NCI-H1092 (cell line): ENCODE measurements around the gene ELMO1.

Source experiments
- DNase-seq: peaks from one replicate; lab custom pipeline; 2025; lab: John Stamatoyannopoulos, UW

ELMO1 gene

DNA sequence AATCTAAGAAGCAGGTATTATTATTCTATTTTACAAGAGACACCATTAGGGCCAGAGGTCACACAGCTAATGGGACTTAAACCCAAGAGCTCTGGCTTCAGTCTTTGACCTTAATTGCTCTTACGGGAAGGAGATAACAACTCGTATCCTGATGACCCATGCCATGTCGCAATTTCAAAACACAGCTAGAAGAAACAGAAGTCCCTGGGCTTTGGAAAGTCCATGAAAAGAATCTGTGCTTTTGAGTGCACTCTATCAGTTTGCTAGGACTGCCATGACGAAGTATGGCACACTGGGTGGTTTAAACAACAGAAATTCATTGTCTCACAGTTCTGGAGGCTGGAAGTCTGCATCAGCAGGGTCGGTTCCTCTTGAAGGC, 476.5 kb downstream of the ELMO1 start:
- no peak for DNase-seq

DNA sequence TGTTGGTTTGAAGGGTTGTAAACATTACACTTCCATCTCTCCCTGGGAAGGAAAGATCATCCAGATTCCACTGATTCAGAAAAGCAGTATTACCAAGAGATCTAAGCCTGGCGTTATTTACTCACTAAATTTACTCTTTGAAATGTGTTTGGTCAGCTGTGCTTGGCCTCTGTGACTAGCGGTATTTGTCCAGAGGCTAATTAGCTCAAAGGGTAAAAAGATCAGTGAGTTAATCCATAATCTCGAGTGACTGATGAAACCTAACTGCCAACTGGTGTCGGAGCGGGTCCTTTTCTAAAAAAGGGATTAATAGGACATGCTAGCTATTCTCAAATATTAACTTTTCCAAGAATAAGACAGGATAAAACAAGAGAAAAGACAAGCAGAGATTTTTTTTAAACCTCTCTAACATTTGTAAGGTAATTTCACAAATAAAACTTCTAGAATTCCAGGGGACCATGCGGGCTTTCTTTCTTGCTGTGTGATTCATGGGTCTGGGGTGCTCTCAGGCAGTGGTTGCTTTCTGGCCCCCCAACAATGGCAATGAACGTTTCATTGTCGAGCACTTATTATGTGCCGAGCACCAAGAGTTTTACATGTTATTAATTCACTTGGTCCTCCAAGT, 477.0 kb downstream of the ELMO1 start:
- DNase-seq = peak; percentile 74

DNA sequence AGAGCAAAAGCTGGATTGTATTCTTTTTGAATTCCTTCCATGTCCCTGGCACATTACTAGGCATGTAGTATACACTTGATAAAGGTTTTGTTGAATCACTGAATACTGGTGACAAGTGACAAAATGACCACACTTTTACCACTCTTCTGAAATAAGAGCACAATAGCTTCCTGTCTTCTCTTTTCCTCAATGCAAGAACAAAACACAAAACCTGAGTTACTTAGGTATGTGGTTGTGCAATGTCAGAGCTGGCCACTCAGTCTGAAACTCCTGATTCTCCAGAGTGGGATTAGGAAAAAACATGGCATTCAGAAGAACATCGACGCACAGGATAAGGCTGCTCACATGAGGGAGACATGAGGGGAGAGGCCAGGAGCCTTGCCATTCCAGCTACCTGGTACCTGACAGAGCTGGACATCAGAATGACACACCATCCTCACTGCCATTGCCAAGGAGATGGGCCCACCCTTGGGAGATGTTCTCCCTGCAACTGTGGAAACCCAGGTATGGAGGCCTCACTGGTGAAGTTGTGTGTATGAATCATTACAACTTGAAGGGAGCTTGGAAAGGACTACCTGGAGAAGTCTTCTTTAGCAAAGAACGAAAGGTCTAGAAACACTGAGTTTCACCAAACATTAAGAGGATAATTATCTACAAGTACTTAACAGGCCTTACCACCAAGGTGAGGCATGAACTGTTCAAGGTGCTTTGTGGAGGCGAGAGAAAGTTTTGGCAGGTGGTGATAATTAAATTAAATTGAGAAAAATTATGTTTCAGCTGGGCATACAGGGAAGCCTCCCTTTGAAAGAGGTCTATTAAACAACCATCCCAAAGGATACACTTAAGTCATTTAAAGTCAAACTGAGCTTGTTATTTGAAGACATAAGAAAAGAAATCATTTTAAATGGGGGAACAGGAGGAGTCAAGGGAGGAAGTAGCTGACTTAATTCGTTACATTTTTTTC, 477.8 kb downstream of the ELMO1 start:
- no peak for DNase-seq

DNA sequence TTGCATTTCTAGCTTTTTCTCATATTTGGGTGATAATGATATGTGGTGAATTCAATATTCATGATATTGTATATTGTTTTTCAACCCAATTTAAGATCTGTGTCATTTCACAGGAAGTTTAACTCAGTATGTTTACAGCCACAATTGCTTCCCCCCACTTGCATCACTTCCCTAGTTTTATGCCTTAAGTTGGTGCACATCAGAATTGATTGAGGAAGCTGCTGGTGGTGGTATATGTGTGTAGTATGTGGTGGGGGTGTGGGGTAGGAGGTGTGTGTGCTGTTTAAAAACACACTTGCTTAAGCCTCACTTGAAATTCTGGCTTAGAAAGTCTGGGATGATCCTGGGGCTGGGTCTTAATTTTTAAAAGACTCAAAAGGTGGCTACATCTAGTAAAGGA, 479.3 kb downstream of the ELMO1 start:
- no peak for DNase-seq

DNA sequence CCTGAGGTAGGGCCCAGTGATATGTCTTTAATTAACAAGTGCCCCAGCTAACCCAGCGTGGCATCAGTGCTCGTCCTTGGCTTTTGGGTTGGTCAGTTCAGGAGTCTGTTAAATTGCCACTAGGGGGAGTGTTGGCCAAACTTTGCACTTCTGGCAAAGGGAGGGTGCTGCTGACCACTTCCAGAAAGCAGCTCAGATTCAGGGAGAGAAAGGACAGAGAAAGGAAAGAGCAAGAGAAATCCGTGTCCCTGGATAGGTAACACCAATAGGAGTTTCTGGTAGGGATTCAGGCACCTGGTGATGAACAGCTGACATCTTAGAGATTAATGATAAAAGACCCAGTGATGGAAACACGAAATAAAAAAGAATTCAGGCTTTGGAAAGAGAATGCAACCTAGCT, 481.3 kb downstream of the ELMO1 start:
- DNase-seq = peak; percentile 16

DNA sequence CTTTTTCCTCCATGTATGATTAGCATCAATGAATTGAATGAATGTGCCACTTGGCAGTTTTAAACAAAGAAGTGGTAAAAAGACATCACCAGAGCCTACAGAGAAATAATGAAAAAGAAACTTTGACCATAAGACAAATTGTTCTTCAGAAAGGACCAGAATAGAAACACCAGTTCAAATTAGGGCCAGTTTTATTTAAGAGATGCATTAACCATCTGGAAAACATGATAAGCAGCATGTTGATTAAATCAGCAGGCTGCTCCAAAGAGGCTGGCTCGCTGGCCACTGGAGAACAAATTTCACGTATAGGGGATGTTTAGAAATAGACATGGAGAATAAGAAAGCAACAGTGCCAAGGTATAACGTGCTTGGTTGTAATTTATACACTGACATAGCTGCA, 482.0 kb downstream of the ELMO1 start:
- no peak for DNase-seq

DNA sequence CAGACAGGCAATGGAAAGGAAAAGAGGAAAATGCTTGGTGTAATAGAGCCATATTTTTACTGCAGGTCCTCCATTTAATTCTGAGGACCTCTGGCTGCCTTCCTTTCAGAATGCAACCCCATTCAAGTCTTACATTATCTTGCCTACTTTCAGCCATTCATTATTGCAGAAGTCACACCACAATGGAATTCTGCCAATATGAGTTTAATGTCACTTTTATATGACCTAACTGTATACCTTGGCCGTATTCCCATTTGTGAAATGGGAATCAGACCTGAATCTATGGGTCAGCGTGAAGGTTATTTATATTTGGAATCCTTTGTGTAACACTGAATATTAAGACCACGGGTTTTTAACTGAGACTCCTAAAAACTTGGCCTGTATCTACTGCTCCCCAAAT, 482.6 kb downstream of the ELMO1 start:
- peak; percentile 33 for DNase-seq

DNA sequence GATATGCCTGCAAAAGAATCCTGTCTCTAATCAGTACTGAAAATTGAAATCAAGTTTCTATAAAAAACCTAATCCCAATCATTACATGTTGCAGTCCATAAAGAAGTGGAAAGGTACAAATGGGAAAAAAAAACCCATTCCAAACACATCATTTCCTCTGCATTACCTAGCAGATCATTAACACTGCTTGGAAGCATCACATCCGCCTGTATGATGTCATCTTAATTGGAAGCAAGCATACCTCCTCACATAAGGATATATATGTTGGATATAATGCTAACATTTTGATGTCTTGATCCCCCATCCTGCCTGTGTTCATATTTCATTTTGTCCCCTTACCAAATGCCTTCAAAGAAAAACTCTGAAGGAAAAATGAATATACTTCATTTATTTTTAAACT, 483.0 kb downstream of the ELMO1 start:
- DNase-seq = no peak

DNA sequence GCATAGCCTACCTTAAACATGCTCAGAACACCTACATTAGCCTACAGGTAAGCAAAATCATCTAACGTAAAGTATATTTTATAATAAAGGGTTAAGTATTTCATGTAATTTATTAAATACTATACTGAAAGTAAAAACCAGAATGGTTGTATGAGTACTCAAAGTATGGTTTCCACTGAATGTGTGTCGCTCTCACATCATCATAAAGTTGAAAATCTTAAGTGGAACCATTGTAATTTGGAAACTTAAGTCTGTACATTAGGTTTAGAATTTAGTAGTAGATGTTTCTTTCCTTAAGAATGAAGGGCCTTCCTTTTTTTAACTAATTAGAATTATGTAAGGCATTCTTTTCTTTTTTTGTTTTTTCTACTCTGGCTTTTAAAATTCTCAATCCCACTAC, 484.4 kb downstream of the ELMO1 start:
- no peak for DNase-seq

DNA sequence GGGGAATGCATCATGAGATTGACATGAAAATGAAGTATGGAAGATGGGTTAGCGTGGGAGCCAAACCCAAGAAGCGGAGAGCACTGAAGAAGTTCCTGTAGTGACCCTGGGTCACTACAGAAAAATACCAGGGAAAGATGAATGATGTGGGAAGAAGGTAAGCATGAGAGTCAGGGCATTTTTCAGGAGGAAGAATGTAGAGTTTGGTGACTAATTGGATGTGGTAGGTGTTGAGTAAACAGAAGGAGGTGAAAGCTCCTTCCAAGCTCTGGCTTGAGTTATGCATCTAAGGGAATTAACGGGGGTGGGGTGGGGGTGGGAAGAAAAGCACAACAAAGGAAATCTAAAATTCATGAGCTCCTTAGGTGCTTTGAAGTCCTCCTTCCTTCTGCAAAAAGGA, 486.3 kb downstream of the ELMO1 start:
- no peak for DNase-seq

DNA sequence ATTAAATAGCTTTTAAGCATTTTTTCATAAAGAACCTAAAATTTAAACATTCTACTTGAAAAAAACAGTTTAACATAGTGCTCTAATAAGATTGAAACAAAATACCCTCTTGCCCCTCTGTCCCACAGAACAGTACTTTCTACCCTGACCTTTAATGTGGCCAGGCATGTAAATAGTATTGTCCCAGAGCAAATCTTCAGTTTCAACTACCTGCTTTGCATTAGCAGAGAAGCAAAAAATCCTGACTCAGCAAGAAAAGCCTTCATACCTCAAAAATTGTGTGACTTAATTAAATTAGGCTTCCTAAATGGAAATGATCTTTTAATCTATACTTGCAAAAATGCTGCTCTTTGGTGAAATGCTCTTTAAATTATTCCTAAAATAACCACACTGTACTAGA, 487.0 kb downstream of the ELMO1 start:
- DNase-seq = no peak

DNA sequence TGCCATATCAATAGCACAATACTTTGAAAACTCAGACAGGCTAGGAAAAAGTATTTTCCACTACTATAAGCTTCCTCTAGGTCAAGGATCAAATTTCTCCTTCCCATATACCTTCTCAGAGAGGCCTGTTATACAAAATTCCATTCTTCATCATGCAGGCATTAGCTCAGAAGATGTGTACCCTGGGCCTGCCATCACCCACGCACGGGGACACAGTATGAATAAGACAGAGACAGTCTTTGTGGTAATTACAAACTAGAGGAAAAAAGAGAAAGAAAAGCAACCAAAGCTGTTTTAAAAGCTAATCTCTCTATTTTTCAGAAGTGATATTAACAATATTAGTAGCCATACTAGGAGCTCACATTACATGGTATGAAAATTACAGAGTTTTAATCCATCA, 487.6 kb downstream of the ELMO1 start:
- no peak for DNase-seq

DNA sequence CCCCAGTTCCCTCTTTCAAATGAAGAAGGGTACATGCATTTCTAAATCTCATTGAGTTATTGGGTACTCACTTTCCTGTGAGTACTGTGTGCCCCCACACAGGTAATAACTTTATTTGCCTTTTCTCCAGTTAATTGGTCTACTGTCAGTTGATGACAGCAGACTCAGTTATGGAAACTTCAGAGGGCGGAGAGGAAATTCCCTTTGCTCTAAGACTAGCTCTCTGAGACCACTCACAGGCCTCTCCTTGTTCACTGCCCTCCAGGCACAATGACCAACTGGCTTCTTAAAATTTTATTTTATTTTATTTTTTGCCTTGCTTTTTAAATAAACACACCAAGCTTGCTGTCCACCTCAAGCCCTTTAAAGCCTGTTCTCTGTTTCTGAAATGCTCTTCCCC, 488.6 kb downstream of the ELMO1 start:
- no peak for DNase-seq

DNA sequence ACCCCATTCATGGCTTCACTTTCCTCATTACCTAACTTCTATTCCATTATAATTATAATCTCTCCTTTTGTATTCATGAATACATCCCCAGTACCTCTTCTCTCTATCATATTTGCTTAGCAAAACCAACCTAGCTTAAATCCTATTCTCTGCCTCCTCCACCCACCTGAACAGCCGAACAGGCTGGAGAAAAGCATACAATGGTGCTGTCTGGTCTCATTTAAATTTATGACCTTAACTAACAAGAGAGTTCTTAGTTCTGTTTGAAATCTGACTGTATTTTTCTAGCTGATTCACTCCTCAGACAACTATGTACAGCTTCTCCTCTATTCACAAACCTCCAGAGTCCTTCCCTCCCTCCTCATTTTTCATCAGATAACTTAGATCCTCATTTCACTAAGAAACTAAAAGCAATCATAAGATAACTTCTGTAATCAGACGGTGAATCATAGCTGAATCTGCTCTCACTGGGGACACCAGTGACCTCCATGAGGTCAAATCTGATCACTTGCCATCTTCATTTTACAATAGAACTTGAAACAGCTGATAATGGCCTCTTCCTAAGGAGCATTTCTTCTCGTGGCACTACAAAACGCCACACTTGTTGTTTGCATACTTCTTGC, 490.4 kb downstream of the ELMO1 start:
- no peak for DNase-seq

DNA sequence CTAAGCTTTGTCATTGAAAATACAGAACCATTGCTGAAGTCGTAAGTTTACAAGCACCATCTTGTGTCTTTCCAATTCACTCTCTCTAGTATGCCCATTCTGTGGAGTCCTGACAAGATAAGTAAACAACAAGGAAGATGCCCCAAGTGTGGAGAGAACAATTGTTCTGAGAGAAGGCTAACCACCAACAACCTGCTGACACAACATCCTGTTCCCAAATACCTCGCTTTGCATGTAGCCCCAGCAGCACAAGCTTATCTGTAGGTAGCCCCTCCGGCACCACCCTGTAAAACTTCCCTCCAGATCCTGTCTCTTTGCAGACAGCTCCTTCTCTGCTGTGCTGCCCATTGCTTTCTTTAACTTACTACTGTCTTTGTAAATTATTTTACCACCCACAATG, 491.0 kb downstream of the ELMO1 start:
- no peak for DNase-seq

DNA sequence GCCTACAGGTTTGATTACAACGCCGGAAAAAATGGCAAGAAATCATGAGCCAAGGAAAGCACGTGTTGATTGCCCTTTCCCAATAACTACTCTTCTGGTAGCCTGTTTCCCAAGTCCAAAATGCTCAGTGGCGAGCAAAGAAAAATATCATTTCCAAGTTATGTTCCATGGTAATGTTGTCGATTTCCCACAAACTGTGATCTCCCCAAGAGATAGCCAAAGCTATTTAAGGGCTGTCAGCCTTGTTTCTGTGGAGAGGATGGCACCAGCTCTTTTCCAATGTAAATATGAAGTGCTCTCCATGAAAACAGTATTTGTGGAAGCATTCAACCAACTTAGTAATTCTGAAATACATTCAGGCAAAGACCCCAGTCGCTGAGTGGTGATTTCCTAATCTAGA, 491.9 kb downstream of the ELMO1 start:
- no peak for DNase-seq

DNA sequence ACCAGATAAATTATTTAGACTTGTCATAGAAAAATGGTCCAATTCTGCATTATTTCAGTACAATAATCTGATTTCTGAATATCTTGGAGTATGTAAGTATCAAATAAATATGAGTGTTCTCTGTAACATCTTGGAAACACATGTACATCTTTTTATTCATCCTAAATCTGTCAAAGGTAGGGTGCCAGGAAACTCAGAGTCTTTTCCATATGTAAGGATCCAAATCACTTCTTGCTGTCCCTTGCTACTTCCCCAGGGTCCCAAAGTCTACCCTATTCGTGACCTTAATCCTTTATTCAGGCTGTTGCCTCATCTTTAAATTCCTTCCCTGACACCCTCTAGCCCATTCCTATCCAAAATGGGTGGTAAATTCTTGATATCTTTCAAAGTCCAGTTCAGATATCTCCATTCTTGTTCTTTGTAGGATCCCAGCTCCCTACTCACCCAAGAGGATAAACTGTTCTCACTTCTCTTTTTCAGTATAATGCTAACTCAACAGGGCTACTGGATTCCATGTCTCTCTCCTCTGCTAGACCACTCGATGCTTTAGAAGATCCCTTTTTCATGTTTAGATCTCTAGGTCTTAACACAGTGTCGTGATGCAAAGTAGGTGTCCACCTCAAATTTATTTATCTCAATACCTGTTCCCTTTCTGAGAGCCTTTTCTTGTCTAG, 493.1 kb downstream of the ELMO1 start:
- DNase-seq = no peak

DNA sequence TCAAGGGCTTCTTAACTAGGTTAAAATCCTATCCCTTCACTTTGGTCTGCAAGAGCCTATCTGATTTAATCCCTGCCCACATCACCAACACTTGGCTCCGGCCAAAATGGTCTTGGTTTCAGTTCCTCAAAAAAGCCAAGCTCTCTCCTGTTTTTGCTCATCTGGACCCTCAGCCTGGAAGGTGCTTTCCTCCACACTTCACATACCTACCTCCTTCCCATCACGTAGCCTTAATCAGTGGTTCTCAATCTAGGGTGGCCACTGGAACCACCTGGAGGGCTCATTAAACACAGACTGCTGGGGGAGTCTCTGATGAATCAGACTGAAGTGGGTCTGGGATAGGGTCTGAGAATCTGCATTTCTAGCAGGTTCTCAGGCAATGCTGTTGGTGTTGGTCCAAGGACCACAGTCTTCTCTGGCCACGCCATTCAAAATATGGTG, 497.4 kb downstream of the ELMO1 start:
- DNase-seq = no peak

DNA sequence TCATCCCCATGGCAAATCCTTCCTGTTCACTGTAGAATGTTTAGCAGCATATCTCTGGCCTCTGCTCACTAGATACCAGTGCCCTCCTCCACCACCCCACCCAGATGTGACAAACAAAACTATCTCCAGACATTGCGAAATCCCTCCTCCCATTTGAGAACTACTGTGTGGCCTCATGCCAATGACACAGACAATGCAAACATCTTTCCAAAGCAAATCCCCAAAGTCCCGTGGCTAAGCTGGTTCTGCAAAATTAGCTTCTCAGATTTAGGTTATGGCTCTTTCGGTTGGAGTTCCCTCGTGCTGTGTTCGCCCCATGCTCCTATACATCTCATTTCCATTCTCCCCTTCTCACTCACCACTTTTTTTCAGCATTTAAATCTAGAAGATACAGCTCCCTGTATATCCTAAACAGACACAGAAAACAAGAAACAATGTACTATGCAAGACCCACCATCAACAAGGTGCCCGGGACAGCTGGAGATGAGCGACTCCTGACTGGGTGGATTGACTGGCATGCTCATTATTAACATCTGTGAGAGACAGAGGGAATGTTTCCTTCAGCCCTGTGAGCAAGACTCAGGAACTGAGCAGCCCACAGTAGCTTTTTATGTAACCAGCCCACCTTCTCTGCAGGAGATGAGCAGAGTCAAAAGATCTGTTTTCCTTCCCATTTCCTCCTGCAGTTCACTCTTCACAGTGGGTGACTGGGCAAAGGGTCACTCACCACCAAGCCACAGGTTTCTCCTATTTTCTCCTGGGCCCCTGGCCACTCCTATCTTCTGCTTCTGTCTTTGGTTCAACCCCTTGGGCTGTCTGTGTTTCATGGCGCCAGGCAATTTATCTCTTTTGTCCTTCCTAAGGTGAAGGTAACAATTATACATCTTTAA, 498.7 kb downstream of the ELMO1 start:
- DNase-seq = no peak

DNA sequence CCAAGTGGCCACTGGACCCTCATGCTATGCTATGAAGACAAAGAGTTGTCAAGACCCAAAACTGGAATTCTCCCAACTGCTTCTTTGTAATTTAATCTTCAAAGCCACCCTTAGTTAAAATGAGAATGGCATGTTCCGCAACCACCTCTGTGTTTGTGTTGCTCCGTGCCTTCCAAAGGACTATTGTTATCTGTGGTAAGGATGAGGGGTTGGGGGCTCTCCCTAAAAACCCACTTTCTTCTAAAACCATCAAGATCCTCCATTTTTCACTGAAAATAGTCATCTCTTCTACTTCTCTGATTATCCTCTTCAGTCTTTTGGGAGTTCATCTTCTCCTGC, 502.3 kb downstream of the ELMO1 start:
- DNase-seq = no peak

DNA sequence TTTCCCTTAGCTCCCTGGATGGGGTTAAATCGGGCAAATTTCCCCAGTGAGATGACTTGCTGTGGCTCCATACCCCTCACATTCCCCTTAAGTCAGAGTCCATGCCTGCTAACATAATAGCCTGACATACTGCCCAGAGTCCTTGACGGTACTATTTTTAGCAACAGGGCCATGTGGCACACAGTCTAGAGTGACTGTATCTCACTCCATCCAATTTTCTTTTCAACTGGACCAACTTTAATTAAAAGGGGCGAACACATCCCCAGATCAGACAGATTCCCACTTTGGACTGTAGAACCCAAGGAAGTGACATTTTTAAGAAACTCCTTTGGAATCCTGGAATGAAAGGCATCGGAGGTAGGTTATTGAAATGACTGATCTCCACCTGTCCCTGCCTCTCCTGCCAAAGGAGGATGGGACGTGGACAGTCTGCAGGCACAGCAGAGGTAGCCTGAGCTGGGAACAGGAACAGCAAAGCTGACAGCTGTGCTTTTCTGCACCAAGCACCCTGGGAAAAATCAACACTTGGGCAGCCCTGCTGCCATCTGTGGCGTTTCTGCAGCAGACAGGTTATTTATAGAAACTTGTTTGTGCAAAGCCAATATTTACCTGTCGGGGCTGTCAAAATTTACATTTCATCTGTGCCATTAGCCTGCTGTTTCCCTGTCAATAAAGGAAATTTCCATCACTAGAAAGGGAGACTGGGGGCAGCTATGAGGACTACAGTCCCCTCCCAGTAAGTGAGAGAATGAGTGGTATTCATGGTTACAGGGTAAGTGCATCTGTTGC, 502.9 kb downstream of the ELMO1 start:
- DNase-seq = peak; percentile 85
